Thymus (tissue), 11 donors: Measurements from ENCODE around the gene ZSCAN20. TPM values are rescaled to one million over a fixed set of nuclear protein-coding genes. Genes with fewer than 3 reads are reported as not detected.
"Not testable (repeated sequence)": the region's sequence is repeated elsewhere in the genome, so short reads cannot be mapped to it uniquely, and the experiment has no call there.

ENCODE experiments used
- DNase-seq, 9 donors: peaks; one replicate each; pipeline ENCODE4 v3.0.0-alpha.2; 2013; ENCODE audit warnings: low spot score in 9 of 9, low read depth in 6 of 9, missing footprints in 1 of 9
- H3K27ac ChIP-seq, 2 donors: one replicate each; pipeline ENCODE4 v1.5.1; 2013; ENCODE audit warnings: control low read depth in 1 of 2, low read depth in 1 of 2, low read length in 1 of 2, mild to moderate bottlenecking in 1 of 2, moderate library complexity in 1 of 2
- H3K27me3 ChIP-seq, 2 donors: one replicate each; pipeline ENCODE4 v1.5.1; 2013; ENCODE audit warnings: low read length in 1 of 2; ENCODE audit not compliant: control insufficient read depth in 2 of 2, insufficient read depth in 1 of 2
- H3K36me3 ChIP-seq, 2 donors: one replicate each; pipeline ENCODE4 v1.5.1; 2013; ENCODE audit warnings: low read length in 1 of 2, mild to moderate bottlenecking in 1 of 2, moderate library complexity in 1 of 2; ENCODE audit not compliant: control insufficient read depth in 2 of 2, insufficient read depth in 2 of 2
- H3K4me1 ChIP-seq, 2 donors: one replicate each; pipeline ENCODE4 v1.5.1; 2013; ENCODE audit warnings: low read length in 2 of 2; ENCODE audit not compliant: control insufficient read depth in 2 of 2, insufficient read depth in 2 of 2
- H3K4me3 ChIP-seq, 2 donors: one replicate each; pipeline ENCODE4 v1.5.1; 2013; ENCODE audit warnings: low read length in 2 of 2, control low read depth in 1 of 2, mild to moderate bottlenecking in 1 of 2
- H3K9me3 ChIP-seq, 2 donors: one replicate each; pipeline ENCODE4 v1.5.1; 2013; ENCODE audit warnings: low read length in 1 of 2, mild to moderate bottlenecking in 1 of 2; ENCODE audit not compliant: control insufficient read depth in 2 of 2, insufficient read depth in 1 of 2
- WGBS: extraction: QIAGEN DNeasy Blood & Tissue Kit; methylation state at CpG from one replicate; pipeline ENCODE4 v1.1.7; 2013; 5-methylcytosine and 5-hydroxymethylcytosine counted together
- polyA plus RNA-seq: library from polyadenylated mRNA; stranded (reverse); fragments of 200-250 nt; gene quantifications from one replicate; pipeline ENCODE4 v1.2.3, GENCODE V29; 2013
- total RNA-seq: library from RNA; stranded (reverse); fragments of 120-200 nt; gene quantifications from one replicate; pipeline ENCODE4 v1.2.4, GENCODE V29; 2013
- donor health status: healthy.

ZSCAN20 gene
- total and polyA plus RNA-seq, 2 donors, result 0.68 to 3.1 TPM

GRCh38 chr1:33494929-33495328 is 22.5 kb downstream of the ZSCAN20 start:
- Histone ChIP-seq H3K36me3 (peaks cover 14 to 21% of the 10 kb centered on the region in 2 donors), H3K27me3 (no peaks in the 10 kb centered on the region), H3K4me3 (no peak overlapping the region), H3K27ac (no peak overlapping the region), H3K9me3 (peaks cover 11 to 33% of the 10 kb centered on the region in 2 donors), H3K4me1 (no peaks in the 10 kb centered on the region)
- WGBS, result 98% methylated on average over 9 of the region's 9 CpGs
- no peak for DNase-seq

- Histone ChIP-seq H3K27ac (no peak overlapping the region), H3K27me3 (no peaks in the 10 kb centered on the region), H3K4me3 (no peak overlapping the region), H3K9me3 (peaks cover 10 to 29% of the 10 kb centered on the region in 2 donors), H3K36me3 (peaks cover 6 to 12% of the 10 kb centered on the region in 2 donors), H3K4me1 (no peaks in the 10 kb centered on the region)
- no peak for DNase-seq
- 100% methylated on average over 1 of the region's 1 CpG for WGBS
Observed at GRCh38 chr1:33497410-33497809, 25.0 kb downstream of the ZSCAN20 start.

GRCh38 chr1:33500547-33500946 is 28.1 kb downstream of the ZSCAN20 start:
- Histone ChIP-seq H3K9me3 (peaks cover 2 to 5% of the 10 kb centered on the region in 2 donors), H3K36me3 (no peaks in the 10 kb centered on the region), H3K27me3 (no peaks in the 10 kb centered on the region), H3K27ac (no peak overlapping the region), H3K4me1 (no peaks in the 10 kb centered on the region), H3K4me3 (no peak overlapping the region)
- 80% methylated on average over 4 of the region's 4 CpGs for WGBS
- no peak for DNase-seq

- Histone ChIP-seq H3K27me3 (no peaks in the 10 kb centered on the region), H3K4me1 (no peaks in the 10 kb centered on the region), H3K4me3 (no peak overlapping the region), H3K36me3 (no peaks in the 10 kb centered on the region), H3K9me3 (peaks cover 0 to 5% of the 10 kb centered on the region in 2 donors), H3K27ac (no peak overlapping the region)
- DNase-seq, result no peak
- WGBS, result 90% methylated on average over 2 of the region's 2 CpGs
Observed at GRCh38 chr1:33501309-33501708, 28.9 kb downstream of the ZSCAN20 start.

- H3K4me1 ChIP-seq, result no peaks in the 10 kb centered on the region
- H3K27ac ChIP-seq, result no peak overlapping the region
- H3K27me3 ChIP-seq, result no peaks in the 10 kb centered on the region
- H3K4me3 ChIP-seq, result no peak overlapping the region
- H3K9me3 ChIP-seq, result peaks cover 0 to 1% of the 10 kb centered on the region in 2 donors
- H3K36me3 ChIP-seq, result no peaks in the 10 kb centered on the region
- DNase-seq, result no peak
- 95% methylated on average over 8 of the region's 8 CpGs for WGBS
Observed at GRCh38 chr1:33501774-33502173, 29.3 kb downstream of the ZSCAN20 start.

- H3K27ac ChIP-seq, result no peak overlapping the region
- H3K36me3 ChIP-seq, result no peaks in the 10 kb centered on the region
- no peaks in the 10 kb centered on the region for H3K27me3 ChIP-seq
- DNase-seq, result no peak
- 89% methylated on average over 5 of the region's 5 CpGs for WGBS
- no peaks in the 10 kb centered on the region for H3K4me1 ChIP-seq
- H3K9me3 ChIP-seq, result no peaks in the 10 kb centered on the region
- no peak overlapping the region for H3K4me3 ChIP-seq
Observed at GRCh38 chr1:33502726-33503125, 30.3 kb downstream of the ZSCAN20 start.

GRCh38 chr1:33503506-33503905 is 31.1 kb downstream of the ZSCAN20 start:
- 91% methylated on average over 1 of the region's 1 CpG for WGBS

GRCh38 chr1:33507661-33508060 is 35.2 kb downstream of the ZSCAN20 start:
- no peak for DNase-seq
- H3K4me3 ChIP-seq, result no peak overlapping the region
- WGBS, result 96% methylated on average over 3 of the region's 3 CpGs
- no peaks in the 10 kb centered on the region for H3K36me3 ChIP-seq
- no peaks in the 10 kb centered on the region for H3K9me3 ChIP-seq
- H3K4me1 ChIP-seq, result no peaks in the 10 kb centered on the region
- H3K27ac ChIP-seq, result no peak overlapping the region
- no peaks in the 10 kb centered on the region for H3K27me3 ChIP-seq

More at GRCh38 chr1:33503506-33503905, 31.1 kb downstream of the ZSCAN20 start:
- Histone ChIP-seq H3K27me3 (no peaks in the 10 kb centered on the region), H3K4me1 (no peaks in the 10 kb centered on the region), H3K36me3 (no peaks in the 10 kb centered on the region), H3K4me3 (no peak overlapping the region), H3K9me3 (no peaks in the 10 kb centered on the region), H3K27ac (no peak overlapping the region)
- no peak for DNase-seq

- Histone ChIP-seq H3K4me3 (no peak overlapping the region), H3K9me3 (no peaks in the 10 kb centered on the region), H3K4me1 (no peaks in the 10 kb centered on the region), H3K27me3 (no peaks in the 10 kb centered on the region), H3K36me3 (no peaks in the 10 kb centered on the region), H3K27ac (no peak overlapping the region)
- WGBS, result 96% methylated on average over 1 of the region's 1 CpG
- no peak for DNase-seq
Observed at GRCh38 chr1:33508151-33508550, 35.7 kb downstream of the ZSCAN20 start.

- 93% methylated on average over 24 of the region's 24 CpGs for WGBS
- not testable (repeated sequence) for H3K4me1 ChIP-seq, H3K27ac ChIP-seq, H3K27me3 ChIP-seq, DNase-seq, H3K36me3 ChIP-seq, H3K9me3 ChIP-seq, H3K4me3 ChIP-seq
Observed at GRCh38 chr1:33509276-33509675, 36.8 kb downstream of the ZSCAN20 start.
